ENCODE data around the gene PZP. TPM values are rescaled to one million over a fixed set of nuclear protein-coding genes. Genes with fewer than 3 reads are reported as not detected.
"Not testable (repeated sequence)": the region's sequence is repeated elsewhere in the genome, so short reads cannot be mapped to it uniquely, and the experiment has no call there.

Gene PZP
- total and polyA plus RNA-seq, 2 donors = 0.28 to 1.7 TPM

DNA sequence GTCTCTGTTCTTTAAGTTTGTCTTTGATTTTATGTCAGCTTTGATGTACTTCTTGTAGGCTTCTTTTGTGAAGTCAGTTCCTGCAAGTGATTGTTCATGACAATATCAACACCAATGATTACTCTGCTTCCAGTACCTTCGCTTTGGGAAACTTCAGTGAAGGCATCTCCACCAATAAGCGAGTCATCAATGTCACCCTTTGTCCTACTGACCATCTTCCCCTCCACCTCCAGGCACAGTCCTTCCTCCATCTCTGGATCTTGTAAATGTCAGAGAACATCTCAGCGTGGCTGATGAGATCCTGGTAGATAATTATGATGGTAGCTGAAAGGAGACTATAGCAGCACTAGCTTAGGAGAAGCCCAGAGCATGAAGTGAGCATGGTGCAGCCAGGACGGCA, 52.1 kb downstream of the PZP start:
- Histone ChIP-seq H3K4me1 (ENCODE audit: insufficient read depth) (no peaks in the 10 kb centered on the region), H3K27ac (ENCODE audit: low read depth) (no peak overlapping the region), H3K4me3 (ENCODE audit: low read depth, low read length) (no peak overlapping the region), H3K36me3 (ENCODE audit: insufficient read depth) (no peaks in the 10 kb centered on the region)
- DNase-seq (ENCODE audit: extremely low spot score) = no peak
- 81% methylated on average over 4 of the region's 4 CpGs for WGBS

DNA sequence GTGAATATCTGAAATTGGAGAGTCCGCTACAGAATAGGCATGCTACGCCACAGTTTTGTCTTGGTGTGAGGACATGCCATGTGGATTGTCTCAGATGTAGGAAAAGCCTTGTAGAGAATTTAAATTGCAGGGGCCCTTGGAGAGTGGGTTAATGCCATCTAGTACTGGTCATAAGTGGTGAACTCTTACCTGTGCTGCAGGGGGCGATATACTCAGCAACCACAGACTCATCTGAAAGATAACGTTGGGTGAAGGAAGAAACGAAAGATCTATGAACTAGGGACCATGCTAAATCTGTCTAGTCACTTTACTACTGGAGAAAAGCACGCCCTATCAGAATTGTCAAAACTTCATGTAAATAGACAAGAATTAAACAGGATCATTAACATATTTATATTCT, 58.8 kb downstream of the PZP start:
- Histone ChIP-seq H3K4me1 (ENCODE audit: insufficient read depth) (no peaks in the 10 kb centered on the region), H3K27ac (ENCODE audit: low read depth) (no peak overlapping the region), H3K36me3 (ENCODE audit: insufficient read depth) (no peaks in the 10 kb centered on the region), H3K4me3 (ENCODE audit: low read depth, low read length) (no peak overlapping the region)
- no peak for DNase-seq (ENCODE audit: extremely low spot score)
- 77% methylated on average over 6 of the region's 6 CpGs for WGBS

DNA sequence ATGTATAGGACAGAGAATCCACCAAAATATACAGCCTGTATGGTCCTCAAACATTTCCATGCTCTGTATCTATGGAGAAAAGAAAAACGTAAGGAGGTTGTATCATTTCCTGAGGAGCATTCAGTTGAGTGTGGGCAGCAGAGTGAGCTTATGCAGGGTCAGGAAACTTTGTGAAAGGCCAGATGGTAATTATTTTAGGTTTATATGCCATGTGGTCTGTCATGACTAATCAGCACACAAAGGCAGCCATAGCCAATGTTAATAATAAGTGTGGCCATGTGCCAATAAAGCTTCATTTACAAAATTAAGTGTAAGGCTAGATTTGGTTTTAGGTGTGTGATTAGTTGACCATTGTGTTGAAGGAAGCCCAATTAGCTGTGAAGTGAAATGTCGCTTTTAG, 59.3 kb downstream of the PZP start:
- no peak for DNase-seq (ENCODE audit: extremely low spot score)
- Histone ChIP-seq H3K4me1 (ENCODE audit: insufficient read depth) (no peaks in the 10 kb centered on the region), H3K27ac (ENCODE audit: low read depth) (no peak overlapping the region), H3K36me3 (ENCODE audit: insufficient read depth) (no peaks in the 10 kb centered on the region), H3K4me3 (ENCODE audit: low read depth, low read length) (no peak overlapping the region)
- 81% methylated on average over 2 of the region's 2 CpGs for WGBS

DNA sequence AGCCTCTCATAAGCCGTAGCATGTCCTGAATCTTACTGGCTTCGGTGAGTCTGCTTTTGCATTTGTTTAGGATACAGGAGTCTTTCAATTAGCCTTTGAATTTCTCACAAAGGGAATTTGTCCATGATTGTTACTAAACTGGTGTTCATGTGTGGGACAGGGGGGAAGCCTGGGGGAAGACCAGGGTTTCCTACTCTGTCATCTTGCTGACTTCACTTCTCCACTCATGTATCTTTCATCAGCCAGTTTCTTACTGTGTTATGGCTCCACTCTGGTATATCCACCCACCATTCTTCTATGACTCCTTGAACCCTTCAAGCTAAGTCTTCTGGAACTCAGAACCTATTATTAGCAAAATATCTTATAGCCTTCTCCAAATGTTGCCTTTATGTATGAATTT, 60.7 kb downstream of the PZP start:
- H3K36me3 ChIP-seq (ENCODE audit: insufficient read depth) = no peaks in the 10 kb centered on the region
- H3K4me1 ChIP-seq (ENCODE audit: insufficient read depth) = no peaks in the 10 kb centered on the region
- WGBS = 96% methylated on average over 2 of the region's 2 CpGs
- H3K27ac ChIP-seq (ENCODE audit: low read depth) = no peak overlapping the region
- H3K4me3 ChIP-seq (ENCODE audit: low read depth, low read length) = no peak overlapping the region
- DNase-seq (ENCODE audit: extremely low spot score) = no peak

DNA sequence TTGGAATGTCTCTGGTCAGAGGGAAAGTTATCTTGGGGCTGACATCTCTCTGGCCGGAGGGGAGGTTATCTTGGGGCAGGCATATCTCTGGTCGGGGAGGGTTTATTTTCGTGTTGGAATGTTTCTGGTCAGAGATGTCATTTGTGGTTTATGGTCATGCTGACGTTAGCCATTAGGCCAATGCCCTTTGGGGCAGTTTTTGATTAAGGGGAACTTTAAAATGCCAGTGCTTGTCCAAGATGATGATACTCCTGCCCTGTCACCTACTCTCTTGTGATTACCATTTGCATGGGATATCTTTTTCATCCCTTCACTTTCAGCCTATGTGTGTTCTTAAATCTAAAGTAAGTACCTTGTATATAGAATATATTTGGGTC, 63.5 kb downstream of the PZP start:
- Histone ChIP-seq H3K27ac (ENCODE audit: low read depth) (no peak overlapping the region), H3K36me3 (ENCODE audit: insufficient read depth) (no peaks in the 10 kb centered on the region), H3K4me3 (ENCODE audit: low read depth, low read length) (no peak overlapping the region), H3K4me1 (ENCODE audit: insufficient read depth) (no peaks in the 10 kb centered on the region)
- no peak for DNase-seq (ENCODE audit: extremely low spot score)
- WGBS = 62% methylated on average over 4 of the region's 4 CpGs

DNA sequence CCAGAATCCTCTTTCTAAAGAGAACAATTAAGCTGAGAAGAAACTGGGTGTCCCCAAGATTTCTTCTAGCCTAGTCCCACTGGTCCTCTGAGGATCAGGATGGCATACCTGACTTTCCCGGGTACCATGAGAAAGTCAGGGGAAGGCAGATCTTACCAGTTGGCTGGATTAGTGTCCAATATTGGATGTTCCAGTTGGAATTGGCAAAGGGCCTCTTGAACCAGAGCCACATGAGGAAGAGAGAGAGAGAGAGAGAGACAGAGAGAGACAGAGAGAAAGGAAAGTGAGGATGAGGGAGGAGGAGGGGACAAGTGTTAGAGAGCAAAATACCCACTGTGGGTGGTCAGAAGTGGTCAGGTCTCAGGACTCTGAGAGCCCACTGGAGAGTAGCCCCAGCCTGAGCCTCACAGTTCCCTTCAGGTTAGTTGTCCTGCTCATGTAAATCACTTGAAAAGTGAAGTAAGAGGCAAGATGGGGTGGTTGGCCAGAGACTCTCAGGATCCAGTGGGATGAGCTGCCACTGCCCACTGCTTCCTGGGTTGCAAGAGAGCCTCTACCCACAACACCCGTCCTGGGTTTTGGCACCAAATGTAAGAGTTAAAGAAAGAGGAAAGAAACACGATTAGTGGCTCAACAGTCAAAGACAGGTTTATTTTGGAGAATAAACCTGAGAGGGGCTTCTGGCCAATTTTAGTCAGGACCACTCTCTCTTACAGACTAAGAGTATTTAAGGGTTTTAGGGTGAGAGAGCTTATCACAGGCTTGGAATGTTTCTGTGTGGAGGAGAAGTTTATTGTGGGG, 64.1 kb downstream of the PZP start:
- 91% methylated on average over 3 of the region's 3 CpGs for WGBS
- Histone ChIP-seq H3K4me1 (ENCODE audit: insufficient read depth) (no peaks in the 10 kb centered on the region), H3K4me3 (ENCODE audit: low read depth, low read length) (no peak overlapping the region), H3K36me3 (ENCODE audit: insufficient read depth) (no peaks in the 10 kb centered on the region), H3K27ac (ENCODE audit: low read depth) (no peak overlapping the region)
- no peak for DNase-seq (ENCODE audit: extremely low spot score)

DNA sequence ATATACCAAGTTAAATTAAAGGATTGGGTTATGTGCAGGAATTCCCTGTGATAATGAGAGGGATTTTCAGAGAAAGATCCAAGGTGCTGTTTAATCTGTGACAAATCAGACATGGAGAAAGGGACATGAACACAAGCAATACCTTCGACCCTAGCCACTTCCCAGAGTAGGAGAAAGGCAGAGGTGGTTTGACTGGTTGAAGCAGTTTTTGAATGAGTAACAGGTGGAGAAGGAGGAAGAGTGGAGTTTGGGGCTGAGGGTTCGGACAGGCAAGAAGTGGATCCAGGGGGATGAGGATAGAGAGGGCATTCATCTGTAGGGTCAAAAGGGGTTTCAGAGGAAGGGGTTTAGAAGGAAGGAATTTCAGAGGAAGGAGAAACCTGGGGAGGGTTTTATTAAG, 65.1 kb downstream of the PZP start:
- 59% methylated on average over 2 of the region's 2 CpGs for WGBS
- H3K4me3 ChIP-seq (ENCODE audit: low read depth, low read length) = no peak overlapping the region
- DNase-seq (ENCODE audit: extremely low spot score) = no peak
- H3K27ac ChIP-seq (ENCODE audit: low read depth) = no peak overlapping the region
- no peaks in the 10 kb centered on the region for H3K36me3 ChIP-seq (ENCODE audit: insufficient read depth)
- H3K4me1 ChIP-seq (ENCODE audit: insufficient read depth) = no peaks in the 10 kb centered on the region

DNA sequence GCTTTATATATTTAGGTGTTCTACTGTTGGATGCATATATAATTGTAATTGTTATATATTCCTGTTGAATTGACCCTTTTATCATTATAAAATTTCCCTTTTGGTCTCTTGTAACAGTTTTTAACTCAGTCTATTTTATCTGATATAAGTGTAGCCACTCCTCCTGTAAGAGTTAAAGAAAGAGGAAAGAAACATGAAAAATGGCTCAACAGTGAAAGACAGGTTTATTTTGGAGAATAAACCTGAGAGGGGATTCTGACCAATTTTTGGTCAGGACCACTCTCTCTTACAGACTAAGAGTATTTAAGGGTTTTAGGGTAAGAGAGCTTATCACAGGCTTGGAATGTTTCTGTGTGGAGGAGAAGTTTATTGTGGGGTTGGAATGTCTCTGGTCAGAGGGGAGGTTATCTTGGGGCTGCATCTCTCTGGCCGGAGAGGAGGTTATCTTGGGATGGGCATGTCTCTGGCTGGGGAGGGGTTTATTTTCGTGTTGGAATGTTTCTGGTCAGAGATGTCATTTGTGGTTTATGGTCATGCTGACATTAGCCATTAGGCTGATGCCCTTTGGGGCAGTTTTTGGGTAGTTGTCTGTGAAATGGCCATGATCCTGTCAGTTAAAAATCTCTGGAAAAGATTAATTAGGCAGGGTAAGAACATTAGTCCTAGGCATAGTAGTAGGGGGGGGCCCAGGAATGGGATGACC, 68.5 kb downstream of the PZP start:
- not testable (repeated sequence) for H3K27ac ChIP-seq (ENCODE audit: low read depth); DNase-seq (ENCODE audit: extremely low spot score); H3K36me3 ChIP-seq (ENCODE audit: insufficient read depth); H3K4me3 ChIP-seq (ENCODE audit: low read depth, low read length); H3K4me1 ChIP-seq (ENCODE audit: insufficient read depth)
- WGBS = 53% methylated on average over 2 of the region's 2 CpGs

DNA sequence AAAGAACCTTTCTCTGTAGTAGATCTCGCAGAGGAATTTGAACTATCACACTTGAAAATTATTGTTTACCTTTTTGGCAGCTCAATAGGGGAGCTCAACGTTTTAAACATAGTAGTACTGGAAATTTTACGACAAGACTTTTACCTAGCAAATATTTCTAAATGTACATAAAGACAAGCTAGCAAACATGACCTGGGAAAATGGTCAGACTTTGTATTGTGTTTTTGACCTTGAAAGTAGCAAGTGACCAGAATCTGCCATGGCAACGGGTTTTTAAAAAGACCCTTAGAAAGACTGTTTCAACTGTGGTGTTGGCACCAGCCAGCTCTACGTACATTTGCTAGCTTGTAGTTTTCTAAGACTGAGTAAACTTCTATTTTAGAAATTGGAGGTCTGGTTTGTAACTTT, 72.3 kb downstream of the PZP start:
- WGBS = 77% methylated on average over 5 of the region's 5 CpGs
- no peaks in the 10 kb centered on the region for H3K36me3 ChIP-seq (ENCODE audit: insufficient read depth)
- DNase-seq (ENCODE audit: extremely low spot score) = no peak
- H3K4me3 ChIP-seq (ENCODE audit: low read depth, low read length) = no peak overlapping the region
- no peak overlapping the region for H3K27ac ChIP-seq (ENCODE audit: low read depth)
- no peaks in the 10 kb centered on the region for H3K4me1 ChIP-seq (ENCODE audit: insufficient read depth)

DNA sequence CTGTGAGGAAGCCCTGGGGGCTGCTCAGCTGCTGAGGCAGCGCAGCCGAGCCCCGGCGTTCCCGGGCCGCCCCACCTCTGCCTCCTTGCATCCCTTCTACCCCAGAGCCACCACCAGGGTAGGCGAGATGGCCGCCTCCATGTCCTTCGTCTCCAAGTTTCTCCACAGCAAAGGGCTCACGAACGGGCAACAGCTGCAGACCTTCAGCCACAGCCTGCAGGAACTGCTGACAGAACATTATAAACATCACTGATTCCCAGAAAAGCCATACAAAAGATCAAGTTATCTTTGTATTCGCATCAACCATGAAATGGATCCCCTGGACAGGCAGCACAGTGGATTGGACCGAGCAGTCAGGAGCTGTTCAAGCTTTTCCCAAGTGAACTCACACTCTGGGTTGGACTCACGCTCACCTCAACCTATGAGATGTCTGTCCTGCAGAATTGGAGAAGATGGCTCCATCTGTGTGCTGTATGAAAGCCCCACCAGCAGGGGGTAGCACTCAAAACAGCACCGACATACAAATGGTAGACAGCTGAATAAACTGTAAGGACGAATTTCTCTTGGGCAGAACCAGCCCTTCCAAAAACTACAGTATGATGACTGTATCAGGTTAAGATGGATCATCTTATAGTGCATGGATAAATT, 73.1 kb downstream of the PZP start:
- H3K27ac ChIP-seq (ENCODE audit: low read depth) = peak overlapping the region; percentile 71
- no peaks in the 10 kb centered on the region for H3K4me1 ChIP-seq (ENCODE audit: insufficient read depth)
- no peaks in the 10 kb centered on the region for H3K36me3 ChIP-seq (ENCODE audit: insufficient read depth)
- no peak for DNase-seq (ENCODE audit: extremely low spot score)
- peak overlapping the region; percentile 21 for H3K4me3 ChIP-seq (ENCODE audit: low read depth, low read length)
- WGBS = 41% methylated on average over 16 of the region's 16 CpGs

DNA sequence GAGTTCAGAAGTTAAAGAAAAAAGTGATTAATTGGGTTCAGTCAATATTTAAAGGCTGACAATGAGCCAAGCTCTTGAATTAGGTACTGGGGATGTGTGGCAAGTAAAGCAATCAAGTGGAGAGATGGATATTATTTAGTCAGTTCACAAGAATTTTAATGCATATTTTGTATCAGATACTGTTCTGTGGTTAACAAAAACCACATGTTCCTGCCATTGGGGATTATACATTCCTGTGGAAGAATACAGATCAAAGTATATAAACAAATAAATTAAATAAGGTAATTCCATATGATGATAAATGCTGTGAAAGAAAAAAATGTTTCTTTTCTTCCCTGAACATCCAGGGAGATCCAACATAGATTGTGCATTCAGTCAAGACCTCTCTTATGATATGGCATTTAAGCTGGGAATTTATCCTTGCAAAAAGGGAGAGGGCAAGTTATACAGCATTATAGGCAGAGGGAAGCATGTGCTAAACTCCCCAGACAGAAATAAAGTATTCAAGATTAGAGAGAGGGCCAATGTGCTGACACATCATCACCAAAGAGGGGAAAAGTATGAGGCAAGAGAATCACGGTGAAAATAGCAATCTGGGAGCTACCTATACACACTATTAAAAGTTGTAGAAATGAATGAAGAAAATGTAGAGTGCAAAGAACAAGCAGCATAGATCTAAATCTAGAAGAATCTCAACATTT, 74.8 kb downstream of the PZP start:
- 28% methylated on average over 1 of the region's 1 CpG for WGBS
- no peak for DNase-seq (ENCODE audit: extremely low spot score)
- no peaks in the 10 kb centered on the region for H3K4me1 ChIP-seq (ENCODE audit: insufficient read depth)
- no peak overlapping the region for H3K27ac ChIP-seq (ENCODE audit: low read depth)
- no peak overlapping the region for H3K4me3 ChIP-seq (ENCODE audit: low read depth, low read length)
- no peaks in the 10 kb centered on the region for H3K36me3 ChIP-seq (ENCODE audit: insufficient read depth)

DNA sequence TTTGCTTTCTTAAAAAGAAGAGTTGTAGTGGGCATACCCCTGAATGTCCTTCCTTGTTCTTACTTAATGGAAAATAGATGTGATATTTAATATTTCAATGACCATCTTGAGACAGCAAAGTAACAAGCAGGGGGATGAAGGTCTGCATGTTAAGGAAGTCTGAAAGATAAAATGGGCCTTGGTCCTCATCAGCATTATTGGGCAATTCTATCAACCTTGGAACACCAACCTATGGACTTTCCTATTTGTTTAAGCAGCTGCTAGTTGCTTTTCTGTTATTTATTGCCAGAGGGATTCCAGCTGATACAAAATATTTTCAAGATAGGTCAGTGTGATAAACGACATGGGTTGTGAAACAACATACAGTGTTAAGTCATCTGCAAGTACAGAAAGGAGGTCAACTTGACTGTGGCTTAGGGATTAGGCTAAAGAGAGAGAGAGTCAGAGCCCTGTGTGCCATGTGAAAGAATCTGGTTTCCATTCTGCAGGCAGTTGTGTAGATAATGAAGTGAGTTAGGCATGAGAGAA, 76.1 kb downstream of the PZP start:
- Histone ChIP-seq H3K36me3 (ENCODE audit: insufficient read depth) (no peaks in the 10 kb centered on the region), H3K4me1 (ENCODE audit: insufficient read depth) (no peaks in the 10 kb centered on the region), H3K4me3 (ENCODE audit: low read depth, low read length) (no peak overlapping the region), H3K27ac (ENCODE audit: low read depth) (no peak overlapping the region)
- DNase-seq (ENCODE audit: extremely low spot score) = no peak
- 21% methylated on average over 1 of the region's 1 CpG for WGBS

DNA sequence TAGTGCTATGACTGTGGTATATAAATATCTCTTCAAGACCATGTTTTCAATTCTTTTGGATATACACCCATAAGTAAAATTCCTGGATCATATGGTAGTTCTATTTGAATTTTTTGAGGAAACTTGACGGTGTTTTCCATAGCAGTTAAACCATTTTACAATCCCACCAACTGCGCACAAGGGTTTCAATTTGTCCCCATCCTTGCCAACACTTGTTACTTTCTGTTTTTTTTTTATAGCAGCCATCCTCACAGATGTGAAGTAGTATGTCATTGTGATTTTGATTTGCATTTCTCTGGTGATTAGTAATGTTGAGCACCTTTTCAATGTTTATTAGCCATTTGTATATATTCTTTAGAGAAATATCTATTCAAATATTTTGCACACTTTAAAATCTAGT, 78.0 kb downstream of the PZP start:
- no peak for DNase-seq (ENCODE audit: extremely low spot score)
- WGBS = 49% methylated on average over 2 of the region's 2 CpGs
- Histone ChIP-seq H3K36me3 (ENCODE audit: insufficient read depth) (no peaks in the 10 kb centered on the region), H3K4me3 (ENCODE audit: low read depth, low read length) (no peak overlapping the region), H3K4me1 (ENCODE audit: insufficient read depth) (no peaks in the 10 kb centered on the region), H3K27ac (ENCODE audit: low read depth) (no peak overlapping the region)

All from urinary bladder (tissue), 4 donors.